ENCODE results near the gene MBP.

MBP gene

DNA sequence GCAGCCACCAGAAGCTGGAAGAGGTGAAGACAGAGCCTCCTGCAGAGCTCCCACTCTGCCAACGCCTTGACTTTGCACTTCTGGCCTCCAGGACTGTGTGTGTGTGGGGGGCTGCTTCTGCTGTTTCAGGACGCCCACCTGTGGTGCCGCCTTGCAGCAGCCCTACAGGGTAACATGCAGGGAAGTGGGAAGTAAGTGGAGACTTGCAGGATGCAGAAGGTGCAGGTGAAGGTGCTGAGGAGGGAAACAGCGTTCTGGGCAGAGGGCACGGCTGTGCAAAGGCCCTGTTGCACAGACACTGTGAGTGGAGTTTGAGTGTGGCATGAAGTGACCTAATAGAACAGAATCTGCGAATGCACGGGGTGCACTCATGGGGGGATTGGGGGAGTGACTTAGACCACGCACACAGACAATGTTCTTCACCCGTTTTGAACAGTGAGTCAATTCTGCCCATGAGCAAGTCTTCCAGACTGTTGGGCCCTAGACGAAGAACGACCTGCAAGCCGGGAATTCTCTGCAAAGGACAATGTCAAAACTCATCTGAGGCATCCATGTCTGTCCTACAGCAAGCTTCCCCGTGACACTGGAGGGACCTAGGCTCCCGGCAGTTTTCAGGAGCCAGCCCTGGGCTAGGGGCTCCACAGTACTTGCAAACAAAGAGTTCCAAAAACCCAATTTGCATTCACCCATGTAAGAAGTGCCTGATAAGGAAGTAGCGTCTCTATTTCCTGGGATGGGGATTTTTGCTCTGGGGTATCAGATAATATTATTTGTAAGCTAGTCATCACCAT is 19.0 kb downstream of the MBP start:
- DNase-seq = no peak

DNA sequence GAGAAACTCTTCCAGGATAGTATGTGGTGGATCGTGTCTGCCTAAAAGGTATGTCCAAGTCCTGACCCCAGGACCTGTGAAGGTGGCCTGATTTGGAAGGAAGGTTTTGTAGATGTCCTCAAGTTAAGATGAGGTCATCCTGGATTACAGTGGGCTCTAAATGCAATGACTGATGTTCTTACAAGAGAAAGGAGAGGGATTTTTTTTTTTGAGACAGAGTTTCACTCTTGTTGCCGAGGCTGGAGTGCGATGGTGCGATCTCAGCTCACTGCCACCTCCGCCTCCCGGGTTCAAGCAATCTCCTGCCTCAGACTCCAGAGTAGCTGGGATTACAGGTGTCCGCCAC is 19.9 kb downstream of the MBP start:
- no peak for DNase-seq

DNA sequence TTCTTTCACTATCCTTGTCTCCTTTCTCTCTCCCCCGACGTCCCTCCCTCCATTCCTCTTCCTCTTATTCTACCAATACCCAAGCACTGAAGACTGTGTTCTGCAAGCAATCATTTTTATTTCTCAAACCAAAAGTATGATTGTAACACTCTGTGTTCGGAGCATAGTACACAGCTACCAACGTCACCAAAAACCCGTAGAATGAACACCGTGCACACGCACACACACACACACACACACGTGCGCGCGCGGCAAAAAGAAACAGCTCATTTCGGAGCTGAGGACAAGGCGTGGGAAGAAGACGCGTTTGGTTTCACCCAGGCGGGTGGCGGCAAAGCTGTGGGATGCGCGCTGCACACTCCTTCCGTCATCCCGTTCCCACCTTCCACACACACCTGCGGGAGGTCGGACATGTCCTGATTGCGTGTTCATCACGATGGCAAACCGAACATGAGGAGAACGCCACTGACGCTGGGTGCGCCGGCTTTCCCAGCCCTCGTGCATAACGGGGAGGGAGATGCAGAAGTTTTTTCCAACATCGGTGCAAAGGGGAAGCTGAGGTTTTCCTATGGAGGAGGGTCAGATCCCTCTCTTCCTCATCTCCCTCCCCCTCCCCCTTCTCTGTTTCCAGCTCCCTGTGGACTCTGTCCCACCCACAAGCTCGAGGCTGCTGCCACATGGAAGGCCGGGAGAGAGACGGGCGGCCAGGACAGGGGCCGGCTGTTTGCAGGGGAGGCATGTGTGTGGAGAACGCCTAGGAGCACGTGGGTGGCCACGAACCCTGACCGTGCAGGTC is 20.4 kb downstream of the MBP start:
- no peak for DNase-seq

DNA sequence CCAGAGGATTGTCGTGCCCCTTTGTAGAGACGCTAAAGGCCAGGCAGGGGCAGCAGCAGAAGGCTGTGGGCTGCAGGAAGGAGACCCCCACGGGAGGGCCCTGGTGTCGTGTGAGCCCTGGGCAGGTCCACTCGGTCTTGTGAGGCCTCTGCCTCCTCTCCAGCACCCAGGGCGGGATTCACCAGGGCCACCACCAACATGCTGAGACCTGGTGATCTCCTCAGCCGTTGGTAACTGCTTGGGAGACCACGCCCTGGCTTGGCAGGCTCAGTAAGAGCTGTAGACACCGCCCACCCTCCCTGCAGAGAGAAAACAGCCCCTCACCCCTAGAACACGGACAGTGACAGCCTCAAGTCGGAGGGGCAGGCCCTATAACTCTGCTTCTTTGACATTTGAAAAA is 21.1 kb downstream of the MBP start:
- no peak for DNase-seq

DNA sequence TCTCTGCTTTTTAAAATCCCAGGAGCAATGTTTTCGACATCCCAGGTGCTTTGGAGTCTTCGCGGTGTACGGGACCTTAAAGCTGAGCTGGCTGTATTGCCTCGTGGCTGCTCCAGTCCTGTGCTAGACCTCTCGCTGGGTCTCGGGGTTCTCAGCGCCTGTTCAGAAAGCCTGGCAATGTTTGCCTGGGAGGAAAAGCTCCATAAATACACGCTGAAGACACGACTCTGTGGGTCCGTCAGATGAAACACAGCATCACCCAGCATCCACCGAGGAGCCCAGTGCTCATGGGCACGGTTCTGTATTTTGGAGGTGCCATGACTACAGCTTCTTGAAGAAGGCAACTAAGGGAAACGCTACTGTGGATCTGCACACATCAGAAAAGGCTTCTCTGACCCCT is 21.6 kb downstream of the MBP start:
- no peak for DNase-seq

DNA sequence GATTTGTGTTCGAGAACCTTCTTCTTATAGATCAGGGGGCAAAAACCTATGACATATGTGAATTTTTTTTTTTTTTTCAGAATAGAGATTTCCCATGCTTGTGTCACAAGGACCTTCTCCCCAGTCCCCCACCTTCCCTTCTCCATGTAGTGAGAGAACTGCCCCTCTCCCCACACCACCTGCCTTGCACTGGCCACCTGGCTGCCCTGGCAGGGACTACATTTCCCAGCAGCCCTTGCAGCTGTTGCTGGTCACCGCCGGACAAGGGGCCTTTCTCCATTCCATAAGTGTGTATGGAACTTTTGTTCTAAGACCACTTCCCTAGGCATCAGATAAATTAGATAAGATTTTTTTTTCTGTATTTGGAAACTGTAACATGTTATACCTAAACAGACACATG is 22.2 kb downstream of the MBP start:
- no peak for DNase-seq

DNA sequence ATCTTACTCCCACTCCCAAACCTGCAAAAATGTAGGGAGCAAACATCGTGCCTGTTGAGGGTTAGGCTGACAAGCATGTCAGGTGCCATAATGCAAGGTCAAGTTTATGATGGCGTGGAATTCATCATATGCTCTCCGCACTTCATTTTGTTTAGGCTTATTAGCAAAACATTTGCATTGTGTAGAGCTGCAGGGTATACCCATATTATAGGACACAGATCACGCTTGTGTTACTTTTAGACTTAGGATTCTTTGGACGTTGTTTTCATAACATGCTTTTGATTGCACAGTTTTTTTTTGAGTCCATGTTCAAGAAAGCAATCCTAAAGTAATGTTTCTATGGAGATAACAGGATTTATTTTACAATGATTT is 22.9 kb downstream of the MBP start:
- DNase-seq = no peak

DNA sequence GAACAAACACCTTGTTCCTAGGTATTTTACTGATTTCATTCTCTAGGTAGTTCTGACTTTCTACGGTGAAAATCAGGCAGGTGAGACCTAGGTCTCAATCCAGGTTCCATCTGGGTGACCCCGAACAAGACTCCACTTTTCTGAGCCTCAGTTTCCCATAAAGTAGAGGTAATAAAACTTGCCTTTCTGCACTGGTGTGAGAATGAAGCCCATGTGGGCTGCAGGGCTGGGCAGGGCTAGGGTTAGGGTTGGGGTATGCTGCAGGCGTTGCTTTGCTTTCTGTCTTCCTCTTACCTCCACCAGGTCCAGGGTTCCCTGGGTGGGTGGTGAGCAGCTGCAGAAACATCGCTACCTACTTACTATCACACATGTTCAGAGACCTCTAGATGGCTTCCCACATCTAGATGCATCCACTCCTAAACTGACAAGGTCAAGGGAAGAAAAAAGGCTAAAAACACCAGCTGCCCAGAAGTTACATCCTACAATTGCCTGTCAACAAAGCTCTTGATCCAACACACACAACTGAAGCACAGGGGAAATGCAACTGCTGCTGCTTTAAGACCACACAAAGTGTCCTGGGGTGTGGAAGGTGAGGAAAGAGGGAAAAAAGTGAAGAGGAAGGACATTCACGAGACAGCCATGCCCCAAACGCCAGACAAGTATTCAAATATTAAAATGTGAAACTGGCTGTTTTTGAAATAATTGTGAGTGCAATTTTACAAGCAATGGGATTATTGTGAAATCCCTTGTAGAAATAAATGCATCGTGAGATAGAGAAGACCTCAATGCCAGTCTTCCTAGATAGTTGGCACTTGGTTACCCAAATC is 23.5 kb downstream of the MBP start:
- DNase-seq = no peak

DNA sequence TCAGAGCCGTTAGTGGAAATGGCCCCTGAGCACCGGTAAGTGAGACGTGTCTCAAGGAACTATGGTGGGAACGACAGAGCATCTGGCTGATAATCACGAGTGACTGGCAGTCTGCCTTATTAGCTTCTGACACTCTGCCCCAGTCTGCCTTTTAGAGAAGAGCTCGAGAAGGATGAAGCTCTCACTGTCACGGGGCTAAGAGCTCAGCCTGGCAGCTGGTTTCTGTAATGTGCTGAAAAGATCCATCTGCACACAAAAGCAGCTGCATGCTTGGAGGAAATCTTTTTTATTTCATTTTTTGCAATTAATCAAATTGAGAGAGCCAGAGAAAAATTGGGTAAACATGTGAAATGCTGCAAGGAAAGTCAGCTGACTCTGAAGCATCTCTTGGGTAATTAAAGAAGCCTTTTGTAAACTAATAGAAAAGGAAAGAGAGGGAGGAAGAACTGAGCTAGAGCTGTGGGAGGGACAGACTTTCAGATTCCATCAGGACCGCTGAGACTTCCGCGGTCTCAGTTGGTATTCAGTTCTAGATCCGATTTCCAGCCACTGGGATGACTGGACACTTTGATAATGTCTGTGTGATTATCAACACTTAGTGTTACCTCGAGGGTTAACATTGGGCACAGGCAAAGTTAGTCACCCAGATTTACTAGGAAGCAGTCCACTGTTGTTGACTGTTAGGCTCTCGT is 24.4 kb downstream of the MBP start:
- peak; percentile 82 for DNase-seq

DNA sequence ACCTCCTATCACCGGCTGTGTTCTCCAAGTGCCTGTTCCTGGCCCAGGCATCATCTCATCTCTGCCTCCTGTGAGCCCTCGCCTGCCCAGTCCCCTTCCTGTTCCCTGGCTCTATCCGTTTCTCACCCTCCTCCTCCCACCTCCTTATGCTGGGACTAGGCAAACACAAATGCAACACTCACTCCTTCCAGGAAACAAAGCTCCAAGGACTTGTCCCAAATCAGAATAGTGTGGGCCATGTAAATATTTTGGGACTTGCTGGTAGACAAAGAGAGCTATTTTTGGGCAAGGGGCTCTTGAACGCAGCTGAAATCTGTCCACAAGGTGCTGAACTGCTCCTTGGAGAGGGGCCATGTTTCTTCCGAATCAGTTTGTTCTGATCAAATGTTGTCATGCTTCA is 25.3 kb downstream of the MBP start:
- DNase-seq = no peak

DNA sequence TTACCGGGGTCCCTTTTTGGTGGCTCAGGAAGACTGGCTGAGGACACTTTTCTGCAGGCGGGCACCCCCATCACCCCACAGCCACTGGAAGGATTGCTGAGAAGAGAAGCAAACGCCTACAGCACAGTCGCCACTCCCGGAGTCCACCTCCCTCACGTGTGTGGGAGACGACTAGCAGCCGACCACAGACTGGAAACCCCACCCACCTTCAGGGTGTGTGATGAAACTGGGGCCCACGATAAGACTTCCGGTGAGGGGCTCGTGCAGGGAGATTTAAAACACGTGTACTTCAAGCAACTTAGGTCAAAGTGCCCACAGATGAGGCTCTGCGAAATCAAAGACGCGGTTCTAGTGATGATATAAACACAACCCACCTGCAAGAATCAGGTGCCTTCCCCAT is 26.3 kb downstream of the MBP start:
- DNase-seq = peak; percentile 85

DNA sequence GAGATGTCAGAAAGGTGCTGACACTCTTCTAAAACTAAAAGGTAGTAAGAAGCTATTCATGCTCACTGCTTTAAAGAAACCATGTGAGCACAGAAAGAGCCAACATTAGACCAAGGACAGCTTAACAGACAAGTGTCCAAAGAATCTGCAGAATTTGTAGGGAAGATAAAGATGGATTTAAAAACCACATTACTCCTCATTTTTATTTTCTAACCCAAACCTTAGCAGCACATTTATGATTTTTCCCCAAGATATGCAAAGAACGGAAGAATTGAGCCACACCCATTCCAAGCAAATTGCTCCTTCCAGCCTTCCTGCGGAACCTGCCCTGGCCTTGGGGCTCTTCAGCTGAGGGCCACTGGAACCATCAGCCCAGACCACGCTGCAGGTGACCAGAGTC is 26.9 kb downstream of the MBP start:
- peak; percentile 9 for DNase-seq

DNA sequence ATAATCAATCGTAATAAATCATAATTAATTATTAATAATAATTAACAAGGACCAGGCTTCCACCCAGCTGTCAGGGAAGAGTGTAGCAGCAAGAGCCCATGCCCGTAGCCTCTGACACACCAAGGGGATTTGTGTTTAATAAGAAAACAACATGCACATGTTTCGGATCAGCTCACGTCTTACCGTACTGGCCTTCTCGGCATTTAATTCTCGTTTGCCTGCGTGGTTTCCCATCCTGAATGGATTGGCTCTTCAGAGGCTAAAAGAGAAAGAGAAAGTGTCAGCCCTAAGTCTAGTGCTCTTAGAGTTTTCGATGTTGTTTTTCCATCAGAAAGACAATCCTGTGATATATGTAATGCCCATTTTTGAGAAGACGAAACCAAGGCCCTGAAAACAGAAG is 27.6 kb downstream of the MBP start:
- DNase-seq = peak; percentile 61

DNA sequence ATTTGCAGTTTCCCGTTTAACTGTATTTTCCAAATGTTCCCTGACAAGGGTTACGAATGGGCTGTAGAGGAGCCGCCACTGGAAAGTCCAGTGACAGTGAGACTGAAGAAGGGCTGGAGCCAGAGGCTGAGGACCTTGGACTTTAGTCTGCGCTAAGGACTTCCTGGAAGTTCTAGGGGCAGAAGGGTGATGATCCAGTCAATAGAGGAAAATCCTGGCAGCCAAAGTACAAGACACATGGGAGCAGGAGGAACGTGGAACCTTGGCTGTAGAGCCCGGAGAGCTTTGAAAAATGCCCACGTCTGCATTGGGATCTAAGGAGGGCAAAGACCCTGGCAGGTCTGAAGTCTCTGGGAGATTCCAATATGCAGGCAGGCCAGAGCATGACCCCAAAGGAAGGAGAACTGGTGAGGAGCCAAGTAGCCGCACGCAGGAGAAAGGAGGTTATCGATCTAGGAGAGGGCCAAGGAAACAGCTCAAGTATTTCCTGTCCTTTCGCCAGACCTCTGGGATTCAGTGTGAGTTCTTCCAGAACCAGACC is 28.5 kb downstream of the MBP start:
- no peak for DNase-seq

DNA sequence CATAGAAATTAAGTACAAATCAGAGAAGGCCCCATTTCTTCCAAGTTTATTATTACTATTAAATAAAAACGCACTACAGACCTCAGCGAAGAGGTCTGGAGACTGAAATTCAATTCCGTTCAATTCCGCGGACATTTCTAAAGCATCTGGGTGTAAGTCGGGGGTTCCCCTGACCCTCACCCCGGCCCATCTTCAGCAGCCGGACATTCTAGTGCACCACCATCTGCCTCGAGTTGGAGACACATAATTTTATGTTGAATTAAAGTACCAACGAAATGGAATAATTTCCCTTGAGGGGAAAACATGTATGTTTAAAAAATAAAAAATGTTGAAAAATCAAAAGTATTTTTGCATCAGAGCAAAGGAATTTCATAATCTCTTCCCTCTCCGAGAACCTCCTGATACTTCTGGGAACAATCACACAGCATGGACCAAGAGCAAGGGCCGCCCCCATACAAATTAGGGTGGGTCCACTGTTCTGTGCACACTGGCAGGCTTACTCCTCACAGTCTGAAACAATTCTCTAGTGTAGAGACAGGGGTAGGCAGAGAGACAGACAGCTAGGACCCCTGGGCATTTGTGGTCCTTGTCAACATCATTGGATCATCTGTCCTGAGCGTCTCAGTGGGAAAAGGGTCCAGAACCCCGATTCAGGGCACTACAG is 29.3 kb downstream of the MBP start:
- no peak for DNase-seq

DNA sequence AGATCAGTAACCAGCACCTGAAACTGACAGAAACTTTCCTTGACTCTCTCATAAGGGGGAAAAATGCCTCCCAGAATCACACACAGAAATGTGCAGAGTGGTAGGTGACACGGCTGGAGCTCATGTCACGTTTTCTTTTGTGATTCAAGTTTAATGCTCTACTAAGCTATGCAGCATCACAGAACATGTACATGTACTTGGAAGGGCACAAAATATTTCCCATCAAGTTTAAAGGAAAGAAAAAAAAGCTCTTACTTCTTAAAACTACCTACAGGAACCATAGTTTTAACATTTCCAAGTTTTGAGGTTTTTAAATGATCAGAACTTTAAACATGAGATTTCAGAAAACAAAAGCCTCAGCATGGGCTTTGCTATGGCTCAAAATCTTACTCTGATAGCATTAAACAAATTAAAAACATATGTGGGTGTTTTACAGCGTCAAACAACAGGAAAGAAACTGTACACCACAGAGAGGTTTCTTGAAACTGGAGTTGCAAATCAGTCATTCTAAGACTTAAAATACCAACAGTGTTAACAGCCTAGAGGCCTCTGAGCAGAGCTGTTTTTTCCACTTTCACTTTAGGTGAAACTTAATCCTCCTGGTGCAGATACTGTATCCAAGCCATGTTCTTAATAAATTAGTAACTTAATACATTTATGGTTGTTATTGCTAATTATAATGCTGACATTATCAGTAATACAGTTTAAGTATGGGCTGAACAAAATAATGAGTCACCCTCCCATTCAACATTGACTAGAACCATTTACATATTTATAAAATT is 30.1 kb downstream of the MBP start:
- DNase-seq = peak; percentile 90

DNA sequence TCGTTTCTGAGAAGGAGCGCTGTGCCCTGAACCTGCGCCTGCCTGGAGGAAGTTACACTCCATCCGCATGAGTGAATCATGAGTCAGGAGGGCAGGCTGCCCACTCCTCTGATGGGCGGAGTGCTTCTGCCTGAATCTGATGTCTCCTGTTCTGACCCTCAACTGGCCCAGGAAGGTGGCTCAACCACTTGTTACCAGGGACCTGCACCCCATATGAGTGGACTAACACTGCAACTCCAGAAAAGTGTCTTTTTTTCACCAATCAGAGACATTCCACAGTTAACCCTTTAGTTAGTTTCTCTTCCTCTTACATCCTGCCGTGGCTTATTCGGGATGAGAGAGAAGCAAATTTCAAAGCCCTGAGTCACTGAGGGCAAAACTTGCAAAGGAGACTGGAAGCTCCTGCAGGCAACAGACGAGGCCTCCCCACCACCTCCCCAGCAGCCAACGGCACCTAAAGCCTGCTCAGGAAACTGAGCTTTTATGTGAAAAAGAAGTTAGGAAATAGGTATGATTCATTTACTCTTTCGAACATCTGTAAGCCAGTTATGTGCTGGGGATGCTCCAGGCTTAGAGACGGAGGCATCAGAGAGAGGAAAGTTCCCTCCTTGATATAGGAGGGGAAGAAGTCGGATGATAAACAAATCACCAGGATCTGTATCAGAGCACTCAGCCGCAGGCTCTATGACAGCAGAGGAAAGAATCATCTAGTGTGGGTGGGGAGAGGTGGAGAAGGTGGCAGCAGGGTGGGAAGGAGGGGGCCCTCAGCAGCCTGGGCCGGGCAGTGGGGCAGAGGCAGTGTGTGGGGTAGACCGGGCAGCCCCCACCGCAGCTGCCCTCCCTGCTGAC is 30.9 kb downstream of the MBP start:
- peak; percentile 86 for DNase-seq

DNA sequence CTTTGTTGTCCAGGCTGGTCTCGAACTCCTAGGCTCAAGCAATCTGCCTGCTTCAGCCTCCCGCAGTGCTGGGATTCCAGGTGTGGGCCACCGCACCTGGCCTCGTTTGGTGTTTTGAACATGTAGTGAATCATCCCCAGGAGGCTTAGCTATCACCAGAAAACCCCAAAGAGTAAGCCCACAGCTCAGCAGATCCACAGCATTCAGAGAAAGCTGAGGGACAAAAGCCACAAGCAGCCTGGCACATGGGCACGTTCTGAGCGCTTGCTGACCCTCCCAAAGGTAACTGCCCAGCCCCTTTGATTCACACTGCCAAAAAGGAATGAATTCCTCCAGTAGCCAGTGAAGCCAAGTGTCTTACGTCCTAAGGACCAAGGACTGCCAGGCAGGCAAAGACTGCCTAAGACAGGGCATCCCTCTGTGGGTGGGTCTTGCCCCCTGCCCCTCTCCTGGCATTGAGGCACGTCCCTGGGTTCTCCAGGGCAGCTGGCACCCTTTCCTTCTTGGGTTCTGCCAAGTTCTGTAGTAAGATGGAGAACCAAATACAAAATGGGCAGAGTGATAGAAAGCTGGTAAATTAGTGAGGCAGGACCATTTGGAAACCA is 31.7 kb downstream of the MBP start:
- DNase-seq = peak; percentile 52

DNA sequence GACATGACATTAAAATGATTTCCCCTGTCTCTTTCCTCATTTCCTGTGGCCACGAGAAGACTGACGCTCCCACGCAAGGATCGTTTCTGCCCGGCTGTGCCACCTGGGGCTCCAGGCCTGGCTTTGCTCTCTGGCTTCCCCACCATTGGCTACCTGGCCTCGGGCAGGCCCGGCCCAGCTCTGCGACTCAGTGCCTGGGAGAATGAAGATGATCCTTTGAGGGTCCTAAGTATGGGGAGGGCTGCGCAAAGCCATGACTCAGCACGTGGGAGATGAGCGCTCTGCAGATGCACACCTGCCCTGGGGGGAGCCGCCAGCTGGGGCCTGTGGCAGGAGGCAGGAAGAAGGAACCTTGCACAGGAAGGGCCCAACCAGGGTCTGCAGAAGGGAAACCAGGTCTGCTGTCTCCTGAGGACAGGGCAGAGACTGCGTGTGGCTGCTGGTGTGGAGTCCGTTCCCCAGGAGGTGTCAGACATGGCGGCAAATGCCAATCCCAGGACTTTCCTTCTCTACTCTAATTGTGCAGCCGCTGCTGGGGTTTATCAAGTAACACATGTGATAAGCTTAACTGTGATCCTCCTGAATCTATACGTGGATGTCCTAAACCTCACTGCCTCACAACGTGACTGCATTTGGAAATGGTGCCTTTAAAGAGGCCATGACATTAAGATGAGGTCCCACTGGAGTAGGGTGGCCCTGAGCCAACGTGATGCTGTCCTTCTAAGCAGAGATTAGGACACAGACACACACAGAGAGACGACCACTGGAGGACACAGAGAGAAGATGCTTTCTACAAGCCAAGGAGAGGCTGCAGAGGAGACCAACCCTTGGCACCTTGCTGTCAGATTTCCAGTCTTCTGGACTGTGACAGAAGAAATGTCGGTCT is 32.9 kb downstream of the MBP start:
- peak; percentile 49 for DNase-seq
